HepG2 (cell line): Measurements from ENCODE around the gene UBAC2.

Source experiments
- ATF3 ChIP-seq: sonication (generic); formaldehyde crosslinking; IDR thresholded peaks from 2 replicates; pipeline ENCODE4 v1.4.0; 2020; ENCODE audit warnings: missing genetic modification reagents
- CTCF ChIP-seq: sonication (generic); formaldehyde crosslinking; IDR thresholded peaks from 2 replicates; pipeline ENCODE4 v1.5.0; 2020; ENCODE audit warnings: mild to moderate bottlenecking, missing genetic modification reagents, moderate library complexity
- FOXO4 ChIP-seq: sonication (generic); formaldehyde crosslinking; conservative IDR thresholded peaks from 2 replicates; pipeline ENCODE4 v1.8.1; 2023; ENCODE audit warnings: missing genetic modification reagents
- MAFK ChIP-seq, 2 experiments: IDR thresholded peaks in 1 of 2; conservative IDR thresholded peaks in 1 of 2; 2 replicates each; pipeline ENCODE4 v1.6.1; 2011; ENCODE audit warnings: improper control_type of control experiment in 2 of 2, low read length in 2 of 2
- PATZ1 ChIP-seq: sonication (generic); formaldehyde crosslinking; IDR thresholded peaks from 2 replicates; pipeline ENCODE4 v1.4.0; 2020; ENCODE audit warnings: missing genetic modification reagents
- POLR2AphosphoS5 ChIP-seq: IDR thresholded peaks from 2 replicates; pipeline ENCODE4 v1.6.1; 2012; ENCODE audit warnings: low read depth, low read length
- UBTF ChIP-seq: sonication (generic); formaldehyde crosslinking; IDR thresholded peaks from 2 replicates; pipeline ENCODE4 v1.4.0; 2020; ENCODE audit warnings: mild to moderate bottlenecking, missing genetic modification reagents
- ZFP1 ChIP-seq: IDR thresholded peaks from 2 replicates; pipeline ENCODE4 v1.6.1; 2016
- ZNF224 ChIP-seq: sonication (generic); formaldehyde crosslinking; IDR thresholded peaks from 2 replicates; pipeline ENCODE4 v1.5.0; 2020; ENCODE audit warnings: mild to moderate bottlenecking, missing genetic modification reagents
- ZSCAN30 ChIP-seq: sonication (generic); formaldehyde crosslinking; IDR thresholded peaks from 2 replicates; pipeline ENCODE4 v1.5.0; 2020; ENCODE audit warnings: mild to moderate bottlenecking, missing genetic modification reagents

GRCh38 chr13:99227909-99228688, 27.4 kb downstream of the UBAC2 start:
- no peak for TF ChIP-seq ZSCAN30
- TF ChIP-seq POLR2AphosphoS5: no peak
- no peak for TF ChIP-seq ATF3
- no peak for TF ChIP-seq FOXO4 (CRISPR knock-in tag)
- no peak for TF ChIP-seq CTCF (CRISPR knock-in tag)
- TF ChIP-seq MAFK (conservative IDR thresholded peaks at IDR 0.05 in 1 of 2, IDR thresholded peaks at IDR 0.05 in 1 of 2; ENCODE audit: low read length in 2 of 2): no peak
- no peak for TF ChIP-seq ZFP1 (CRISPR knock-in tag)
- TF ChIP-seq UBTF (CRISPR knock-in tag): no peak
- no peak for TF ChIP-seq ZNF224
- TF ChIP-seq PATZ1 (CRISPR knock-in tag): no peak
